SK-N-SH treated with all-trans-retinoic acid at 6 μM for 48 hours (cell line): ENCODE measurements around the gene H2BK1.

Experiments
- ARNTL ChIP-seq: fragments of 450-650 bp; formaldehyde crosslinking; IDR thresholded peaks from 2 replicates; pipeline ENCODE4 v1.5.0; 2020; ENCODE audit warnings: low read depth, mild to moderate bottlenecking, moderate library complexity, borderline replicate concordance
- OSR1 ChIP-seq: fragments of 250-450 bp; sonication (Bioruptor Pico); IDR thresholded peaks from 2 replicates; pipeline ENCODE4 v1.8.0; 2022; ENCODE audit warnings: moderate library complexity, mild to moderate bottlenecking, inconsistent platforms
- PPARA ChIP-seq: fragments of 250-450 bp; sonication (Bioruptor Pico); IDR thresholded peaks from 2 replicates; pipeline ENCODE4 v1.5.0; 2020; ENCODE audit warnings: mild to moderate bottlenecking, borderline replicate concordance
- TOX ChIP-seq: fragments of 250-450 bp; sonication (Bioruptor Pico); IDR thresholded peaks from 2 replicates; pipeline ENCODE4 v1.8.0; 2021; ENCODE audit warnings: mild to moderate bottlenecking, moderate library complexity, borderline replicate concordance
- ZFP30 ChIP-seq: fragments of 450-650 bp; formaldehyde crosslinking; IDR thresholded peaks from 2 replicates; pipeline ENCODE4 v1.5.0; 2022; ENCODE audit warnings: mild to moderate bottlenecking, moderate library complexity
- ZNF565 ChIP-seq: fragments of 450-650 bp; formaldehyde crosslinking; conservative IDR thresholded peaks from 2 replicates; pipeline ENCODE4 v1.5.0; 2020; ENCODE audit warnings: low read depth, mild to moderate bottlenecking, moderate library complexity
- ZNF70 ChIP-seq: fragments of 450-650 bp; formaldehyde crosslinking; IDR thresholded peaks from 2 replicates; pipeline ENCODE4 v1.5.0; 2020; ENCODE audit warnings: mild to moderate bottlenecking, moderate library complexity
- TF ChIP-seq, protein P1 (sequence below): fragments of 250-450 bp; sonication (Bioruptor Pico); IDR thresholded peaks from 2 replicates; pipeline ENCODE4 v1.5.0; 2020; ENCODE audit warnings: mild to moderate bottlenecking, moderate library complexity
- TF ChIP-seq, protein P2 (sequence below): fragments of 250-450 bp; sonication (Bioruptor Pico); IDR thresholded peaks from 2 replicates; pipeline ENCODE4 v1.5.1; 2020; ENCODE audit warnings: low read depth, mild to moderate bottlenecking, moderate library complexity
- TF ChIP-seq, protein P3 (sequence below): fragments of 250-450 bp; sonication (Bioruptor Pico); IDR thresholded peaks from 2 replicates; pipeline ENCODE4 v1.8.0; 2020; ENCODE audit warnings: mild to moderate bottlenecking, moderate library complexity, borderline replicate concordance

GRCh38 chr7:151229249-151229648 is 19.0 kb upstream of the H2BK1 start:
- TF ChIP-seq, protein P1, sequence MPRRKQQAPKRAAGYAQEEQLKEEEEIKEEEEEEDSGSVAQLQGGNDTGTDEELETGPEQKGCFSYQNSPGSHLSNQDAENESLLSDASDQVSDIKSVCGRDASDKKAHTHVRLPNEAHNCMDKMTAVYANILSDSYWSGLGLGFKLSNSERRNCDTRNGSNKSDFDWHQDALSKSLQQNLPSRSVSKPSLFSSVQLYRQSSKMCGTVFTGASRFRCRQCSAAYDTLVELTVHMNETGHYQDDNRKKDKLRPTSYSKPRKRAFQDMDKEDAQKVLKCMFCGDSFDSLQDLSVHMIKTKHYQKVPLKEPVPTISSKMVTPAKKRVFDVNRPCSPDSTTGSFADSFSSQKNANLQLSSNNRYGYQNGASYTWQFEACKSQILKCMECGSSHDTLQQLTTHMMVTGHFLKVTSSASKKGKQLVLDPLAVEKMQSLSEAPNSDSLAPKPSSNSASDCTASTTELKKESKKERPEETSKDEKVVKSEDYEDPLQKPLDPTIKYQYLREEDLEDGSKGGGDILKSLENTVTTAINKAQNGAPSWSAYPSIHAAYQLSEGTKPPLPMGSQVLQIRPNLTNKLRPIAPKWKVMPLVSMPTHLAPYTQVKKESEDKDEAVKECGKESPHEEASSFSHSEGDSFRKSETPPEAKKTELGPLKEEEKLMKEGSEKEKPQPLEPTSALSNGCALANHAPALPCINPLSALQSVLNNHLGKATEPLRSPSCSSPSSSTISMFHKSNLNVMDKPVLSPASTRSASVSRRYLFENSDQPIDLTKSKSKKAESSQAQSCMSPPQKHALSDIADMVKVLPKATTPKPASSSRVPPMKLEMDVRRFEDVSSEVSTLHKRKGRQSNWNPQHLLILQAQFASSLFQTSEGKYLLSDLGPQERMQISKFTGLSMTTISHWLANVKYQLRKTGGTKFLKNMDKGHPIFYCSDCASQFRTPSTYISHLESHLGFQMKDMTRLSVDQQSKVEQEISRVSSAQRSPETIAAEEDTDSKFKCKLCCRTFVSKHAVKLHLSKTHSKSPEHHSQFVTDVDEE (CRISPR knock-in tag): no peak
- TF ChIP-seq, protein P2, sequence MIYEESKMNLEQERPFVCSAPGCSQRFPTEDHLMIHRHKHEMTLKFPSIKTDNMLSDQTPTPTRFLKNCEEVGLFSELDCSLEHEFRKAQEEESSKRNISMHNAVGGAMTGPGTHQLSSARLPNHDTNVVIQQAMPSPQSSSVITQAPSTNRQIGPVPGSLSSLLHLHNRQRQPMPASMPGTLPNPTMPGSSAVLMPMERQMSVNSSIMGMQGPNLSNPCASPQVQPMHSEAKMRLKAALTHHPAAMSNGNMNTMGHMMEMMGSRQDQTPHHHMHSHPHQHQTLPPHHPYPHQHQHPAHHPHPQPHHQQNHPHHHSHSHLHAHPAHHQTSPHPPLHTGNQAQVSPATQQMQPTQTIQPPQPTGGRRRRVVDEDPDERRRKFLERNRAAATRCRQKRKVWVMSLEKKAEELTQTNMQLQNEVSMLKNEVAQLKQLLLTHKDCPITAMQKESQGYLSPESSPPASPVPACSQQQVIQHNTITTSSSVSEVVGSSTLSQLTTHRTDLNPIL (CRISPR knock-in tag): no peak
- TF ChIP-seq TOX (CRISPR knock-in tag) (no peak), ZFP30 (no peak), ARNTL (CRISPR knock-in tag) (no peak), OSR1 (CRISPR knock-in tag) (no peak), ZNF70 (CRISPR knock-in tag) (no peak), ZNF565 (CRISPR knock-in tag) (no peak), PPARA (CRISPR knock-in tag) (no peak)
- TF ChIP-seq, protein P3, sequence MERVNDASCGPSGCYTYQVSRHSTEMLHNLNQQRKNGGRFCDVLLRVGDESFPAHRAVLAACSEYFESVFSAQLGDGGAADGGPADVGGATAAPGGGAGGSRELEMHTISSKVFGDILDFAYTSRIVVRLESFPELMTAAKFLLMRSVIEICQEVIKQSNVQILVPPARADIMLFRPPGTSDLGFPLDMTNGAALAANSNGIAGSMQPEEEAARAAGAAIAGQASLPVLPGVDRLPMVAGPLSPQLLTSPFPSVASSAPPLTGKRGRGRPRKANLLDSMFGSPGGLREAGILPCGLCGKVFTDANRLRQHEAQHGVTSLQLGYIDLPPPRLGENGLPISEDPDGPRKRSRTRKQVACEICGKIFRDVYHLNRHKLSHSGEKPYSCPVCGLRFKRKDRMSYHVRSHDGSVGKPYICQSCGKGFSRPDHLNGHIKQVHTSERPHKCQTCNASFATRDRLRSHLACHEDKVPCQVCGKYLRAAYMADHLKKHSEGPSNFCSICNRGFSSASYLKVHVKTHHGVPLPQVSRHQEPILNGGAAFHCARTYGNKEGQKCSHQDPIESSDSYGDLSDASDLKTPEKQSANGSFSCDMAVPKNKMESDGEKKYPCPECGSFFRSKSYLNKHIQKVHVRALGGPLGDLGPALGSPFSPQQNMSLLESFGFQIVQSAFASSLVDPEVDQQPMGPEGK (CRISPR knock-in tag): no peak
